IMR-90 (cell line): ENCODE measurements around the gene CAV2. TPM values are rescaled to one million over a fixed set of nuclear protein-coding genes. Genes with fewer than 3 reads are reported as not detected.
A peak's percentile ranks its signal among the peaks of the same experiment; 100 is the strongest.

Experiments used
- ATAC-seq: fragments of 200-7000 bp; cut with Tn5 transposase; 2 replicates; pipeline ENCODE4 v1.9.1; 2020; ENCODE audit warnings: low read depth, mild to moderate bottlenecking, moderate library complexity
- BruUV-seq: library from RNA; stranded (reverse); fragments of 400-500 nt; replicated peaks from 2 replicates; lab custom pipeline; 2021; lab: Mats Ljungman, UMichigan
- CTCF ChIA-PET: fragments of 300-600 bp; formaldehyde crosslinking; extraction: SDS; loops from one replicate; lab custom pipeline; 2021; ENCODE audit warnings: antibody characterized with exemption; lab: Yijun Ruan, JAX
- POLR2A ChIA-PET: fragments of 300-600 bp; sonication (Branson Sonifier 250); formaldehyde crosslinking; loops from one replicate; lab custom pipeline; 2022; ENCODE audit warnings: antibody characterized with exemption; ENCODE audit not compliant: unreplicated experiment; lab: Charles Lee
- DNase-seq: peaks from one replicate; pipeline ENCODE4 v3.0.0; 2013
- H2AFZ ChIP-seq: replicated peaks from 2 replicates; pipeline ENCODE3; 2013; ENCODE audit warnings: low read length, mild to moderate bottlenecking; ENCODE audit not compliant: poor library complexity
- H2AK5ac ChIP-seq: 2 replicates; pipeline ENCODE4 v1.6.1; 2013; ENCODE audit warnings: low read depth, low read length, inconsistent platforms
- H2AK9ac ChIP-seq: replicated peaks from 2 replicates; pipeline ENCODE3; 2013; ENCODE audit warnings: mild to moderate bottlenecking, low read depth, low read length, moderate library complexity; ENCODE audit not compliant: poor library complexity
- H2BK120ac ChIP-seq: 2 replicates; pipeline ENCODE4 v1.6.1; 2013; ENCODE audit warnings: low read depth, low read length, inconsistent platforms
- H2BK15ac ChIP-seq: 3 replicates; pipeline ENCODE4 v1.6.1; 2013; ENCODE audit warnings: low read depth, low read length, inconsistent platforms
- H2BK20ac ChIP-seq: 2 replicates; pipeline ENCODE4 v1.6.1; 2013; ENCODE audit warnings: low read depth, mild to moderate bottlenecking, inconsistent platforms, low read length, moderate library complexity
- H2BK5ac ChIP-seq: 2 replicates; pipeline ENCODE4 v1.6.1; 2013; ENCODE audit warnings: mild to moderate bottlenecking, low read depth, low read length, inconsistent platforms; ENCODE audit not compliant: poor library complexity, severe bottlenecking
- H3K14ac ChIP-seq: replicated peaks from 2 replicates; pipeline ENCODE4 v1.6.1; 2013; ENCODE audit warnings: low read depth, low read length, inconsistent platforms
- H3K18ac ChIP-seq: 2 replicates; pipeline ENCODE4 v1.6.1; 2013; ENCODE audit warnings: low read depth, low read length, control low read depth
- H3K23ac ChIP-seq: 2 replicates; pipeline ENCODE4 v1.6.1; 2013; ENCODE audit warnings: low read depth, low read length, inconsistent platforms
- H3K27ac ChIP-seq: 2 replicates; pipeline ENCODE4 v1.5.1; 2013; ENCODE audit warnings: mild to moderate bottlenecking, control low read depth, low read length; ENCODE audit not compliant: insufficient read depth
- H3K27me3 ChIP-seq: 2 replicates; pipeline ENCODE4 v1.6.1; 2013; ENCODE audit warnings: low read length; ENCODE audit not compliant: control insufficient read depth, insufficient read depth
- H3K36me3 ChIP-seq: 2 replicates; pipeline ENCODE4 v1.6.1; 2013; ENCODE audit warnings: low read length, mixed read lengths; ENCODE audit not compliant: control insufficient read depth, insufficient read depth
- H3K4ac ChIP-seq: 2 replicates; pipeline ENCODE4 v1.6.1; 2013; ENCODE audit warnings: low read depth, low read length, inconsistent platforms
- H3K4me1 ChIP-seq: 2 replicates; pipeline ENCODE4 v1.6.1; 2013; ENCODE audit warnings: low read length, mixed read lengths; ENCODE audit not compliant: control insufficient read depth, insufficient read depth
- H3K4me2 ChIP-seq: 2 replicates; pipeline ENCODE4 v1.6.1; 2013; ENCODE audit warnings: low read depth, mild to moderate bottlenecking, control low read depth, low read length, moderate library complexity
- H3K4me3 ChIP-seq: 2 replicates; pipeline ENCODE4 v1.5.1; 2013; ENCODE audit warnings: low read depth, mild to moderate bottlenecking, control low read depth, low read length, moderate library complexity; ENCODE audit not compliant: insufficient read depth
- H3K56ac ChIP-seq: 2 replicates; pipeline ENCODE4 v1.6.1; 2013; ENCODE audit warnings: low read length, inconsistent platforms; ENCODE audit not compliant: insufficient read depth; ENCODE audit errors: extremely low read depth
- H3K79me1 ChIP-seq, 2 experiments: 2 replicates each; pipeline ENCODE4 v1.6.1; 2013; ENCODE audit warnings: low read length in 2 of 2, inconsistent platforms in 1 of 2, low read depth in 1 of 2
- H3K9ac ChIP-seq: 2 replicates; pipeline ENCODE4 v1.6.1; 2013; ENCODE audit warnings: low read depth, low read length, control low read depth
- H3K9me1 ChIP-seq: 2 replicates; pipeline ENCODE4 v1.6.1; 2013; ENCODE audit warnings: low read length, inconsistent platforms; ENCODE audit not compliant: insufficient read depth
- H3K9me3 ChIP-seq: 2 replicates; pipeline ENCODE4 v1.6.1; 2013; ENCODE audit warnings: low read length; ENCODE audit not compliant: control insufficient read depth, insufficient read depth
- H4K20me1 ChIP-seq: 2 replicates; pipeline ENCODE4 v1.6.1; 2013; ENCODE audit warnings: low read length, inconsistent platforms; ENCODE audit not compliant: insufficient read depth
- H4K5ac ChIP-seq: 2 replicates; pipeline ENCODE4 v1.6.1; 2013; ENCODE audit warnings: mild to moderate bottlenecking, low read depth, low read length, control low read depth
- H4K8ac ChIP-seq, 2 experiments: 2 replicates each; pipeline ENCODE4 v1.6.1; 2013; ENCODE audit warnings: low read depth in 2 of 2, low read length in 2 of 2, control low read depth in 1 of 2, inconsistent platforms in 1 of 2
- H4K91ac ChIP-seq: 2 replicates; pipeline ENCODE4 v1.6.1; 2013; ENCODE audit warnings: low read depth, low read length, inconsistent platforms; ENCODE audit not compliant: insufficient read depth
- BHLHE40 ChIP-seq: fragments of 150-350 bp; IDR thresholded peaks from 2 replicates; pipeline ENCODE4 v1.6.1; 2016; ENCODE audit warnings: mild to moderate bottlenecking, low read depth, low read length
- CEBPB ChIP-seq: IDR thresholded peaks from 2 replicates; pipeline ENCODE4 v1.6.1; 2012; ENCODE audit warnings: low read depth, low read length, improper control_type of control experiment
- CTCF ChIP-seq: conservative IDR thresholded peaks from 2 replicates; pipeline ENCODE4 v1.5.1; 2012; ENCODE audit warnings: mild to moderate bottlenecking, low read depth, low read length, improper control_type of control experiment
- ELK1 ChIP-seq: fragments of 150-350 bp; IDR thresholded peaks from 2 replicates; pipeline ENCODE4 v1.6.1; 2016; ENCODE audit warnings: low read depth, mild to moderate bottlenecking, low read length, moderate library complexity, borderline replicate concordance
- FOS ChIP-seq: fragments of 150-350 bp; IDR thresholded peaks from 2 replicates; pipeline ENCODE4 v1.6.1; 2016; ENCODE audit warnings: low read depth, low read length
- MAFK ChIP-seq: IDR thresholded peaks from 2 replicates; pipeline ENCODE4 v1.6.1; 2012; ENCODE audit warnings: low read depth, low read length, improper control_type of control experiment
- MAZ ChIP-seq: IDR thresholded peaks from 2 replicates; pipeline ENCODE4 v1.6.1; 2012; ENCODE audit warnings: low read depth, mild to moderate bottlenecking, low read length, improper control_type of control experiment, moderate library complexity, borderline replicate concordance
- MXI1 ChIP-seq: IDR thresholded peaks from 2 replicates; pipeline ENCODE4 v1.6.1; 2012; ENCODE audit warnings: low read depth, mild to moderate bottlenecking, low read length, moderate library complexity, borderline replicate concordance
- RAD21 ChIP-seq: IDR thresholded peaks from 2 replicates; pipeline ENCODE4 v1.6.1; 2012; ENCODE audit warnings: low read length, improper control_type of control experiment
- RCOR1 ChIP-seq: IDR thresholded peaks from 2 replicates; pipeline ENCODE4 v1.6.1; 2012; ENCODE audit warnings: mild to moderate bottlenecking, low read length, improper control_type of control experiment; ENCODE audit not compliant: insufficient replicate concordance
- RFX5 ChIP-seq: IDR thresholded peaks from 2 replicates; pipeline ENCODE4 v1.8.0; 2012; ENCODE audit warnings: low read depth, mild to moderate bottlenecking, low read length, moderate library complexity
- SMC3 ChIP-seq: fragments of 150-350 bp; IDR thresholded peaks from 2 replicates; pipeline ENCODE4 v1.6.1; 2016; ENCODE audit warnings: low read depth, mild to moderate bottlenecking, antibody characterized with exemption, low read length, moderate library complexity
- USF2 ChIP-seq: fragments of 150-350 bp; IDR thresholded peaks from 2 replicates; pipeline ENCODE4 v1.6.1; 2017; ENCODE audit warnings: mild to moderate bottlenecking, antibody characterized with exemption, low read length, low read depth
- WGBS, 2 experiments: methylation state at CpG; one replicate each; pipeline versions ENCODE4 v1.1.5 to v1.1.7; 2013; ENCODE audit warnings: missing lambda C conversion rate in 2 of 2; ENCODE audit not compliant: insufficient read length in 1 of 2; ENCODE audit errors: extremely low coverage in 2 of 2; 5-methylcytosine and 5-hydroxymethylcytosine counted together
- dilution Hi-C: fragments of 300-500 bp; cut with HindIII; formaldehyde crosslinking; loops from one replicate; pipeline ENCODE4 v1.14.3; 2018; ENCODE audit warnings: low sequenced_read_pairs; ENCODE audit not compliant: unreplicated experiment
- in situ Hi-C: fragments of 300-500 bp; cut with MboI; formaldehyde crosslinking; loops from 3 replicates; pipeline ENCODE4 v1.14.3; 2019; ENCODE audit warnings: low sequenced_read_pairs, inconsistent platforms, mixed read lengths
- intact Hi-C: fragments of 100-400 bp; cut with micrococcal nuclease; formaldehyde crosslinking; loops from 2 replicates; pipeline ENCODE4 v1.10.0; 2022
- polyA plus RNA-seq, 3 experiments: library from polyadenylated mRNA; depleted of rRNA; stranded (reverse); fragments of >200 nt; gene quantifications; 2 replicates each; pipeline ENCODE4 v1.2.3, GENCODE V29; 2012; ENCODE audit warnings: low replicate concordance in 1 of 3
- total RNA-seq: library from RNA; depleted of rRNA; stranded (reverse); fragments of >200 nt; gene quantifications from 2 replicates; pipeline ENCODE4 v1.2.3, GENCODE V29; 2012

CAV2 gene
- total and polyA plus RNA-seq, 2 of the 4 experiments (the other 2 are of a cell fraction) = 199 to 265 TPM

- Histone ChIP-seq H2BK20ac (peak overlapping the region; percentile 11; the same call in 1 of the 2 replicates), H3K14ac (peak overlapping the region; percentile 17; the same call in 1 of the 2 replicates), H3K4me1 (peaks cover 22% of the 10 kb centered on the region), H2BK5ac (no peak overlapping the region), H4K8ac (0 out of 4 replicates have a peak overlapping the region, but pooled peaks of 1 of the 2 experiments have one; percentile 9), H3K9me1 (peaks cover 30% of the 10 kb centered on the region), H2AK5ac (no peak overlapping the region), H3K36me3 (peaks cover 48% of the 10 kb centered on the region), H3K4me2 (no peak overlapping the region), H3K27me3 (no peaks in the 10 kb centered on the region), H3K27ac (no peak overlapping the region), H3K4ac (peak overlapping the region; percentile 55; the same call in 1 of the 2 replicates), H2BK15ac (no peak overlapping the region), H4K91ac (no peak overlapping the region), H2AFZ (no peak overlapping the region), H2BK120ac (no peak overlapping the region), H3K9ac (no peak overlapping the region), H3K56ac (no peak overlapping the region), H4K20me1 (peaks cover 57% of the 10 kb centered on the region; the same call in 1 of the 2 replicates), H3K79me1 (peaks cover 22 to 60% of the 10 kb centered on the region in 2 experiments), H3K4me3 (no peak overlapping the region), H3K9me3 (no peaks in the 10 kb centered on the region), H4K5ac (no peak overlapping the region), H2AK9ac (no peak overlapping the region), H3K23ac (no peak overlapping the region), H3K18ac (no peak overlapping the region)
- intact Hi-C loops (no loop called here), in situ Hi-C loops (loop anchor here (10.0 kb wide), 1 partner anchor 50 kb away; no protein-coding TSS in a partner anchor), dilution Hi-C loops (no loop called here)
- DNase-seq (no peak), ATAC-seq (peak; percentile 8; the same call in 1 of the 2 replicates)
- POLR2A ChIA-PET = interaction anchor here (0.5 kb wide), 1 partner anchor 1405 kb away, joined by 4 read pairs; no protein-coding TSS in a partner anchor
- no peak for TF ChIP-seq MAFK
- no peak for TF ChIP-seq RCOR1
- TF ChIP-seq RAD21 = no peak
- TF ChIP-seq RFX5 = no peak
- TF ChIP-seq MAZ = no peak
- TF ChIP-seq ELK1 = no peak
- TF ChIP-seq BHLHE40 = no peak
- no peak for TF ChIP-seq SMC3
- no peak for TF ChIP-seq FOS
- TF ChIP-seq MXI1 = no peak
- TF ChIP-seq USF2 = no peak
- TF ChIP-seq CTCF = no peak
- no peak for TF ChIP-seq CEBPB
- no TSS peak for BruUV-seq
- CTCF ChIA-PET = no interaction called here
- WGBS, 2 experiments = 100% methylated on average over 2 of the region's 2 CpGs; no CpG with 5 or more reads in 1 of the 2 experiments
These were observed 35.3 kb downstream of the CAV2 start for GRCh38 chr7:116534790-116535189.
